ENCODE measurements around the gene WNK3. TPM values are rescaled to one million over a fixed set of nuclear protein-coding genes. Genes with fewer than 3 reads are reported as not detected.
"Not testable (repeated sequence)": the region's sequence is repeated elsewhere in the genome, so short reads cannot be mapped to it uniquely, and the experiment has no call there.

WNK3 gene
- total and polyA plus RNA-seq, 2 donors (not counting 1 experiment from before 2014, with no cell fraction given), result 0.12 to 1.2 TPM

DNA sequence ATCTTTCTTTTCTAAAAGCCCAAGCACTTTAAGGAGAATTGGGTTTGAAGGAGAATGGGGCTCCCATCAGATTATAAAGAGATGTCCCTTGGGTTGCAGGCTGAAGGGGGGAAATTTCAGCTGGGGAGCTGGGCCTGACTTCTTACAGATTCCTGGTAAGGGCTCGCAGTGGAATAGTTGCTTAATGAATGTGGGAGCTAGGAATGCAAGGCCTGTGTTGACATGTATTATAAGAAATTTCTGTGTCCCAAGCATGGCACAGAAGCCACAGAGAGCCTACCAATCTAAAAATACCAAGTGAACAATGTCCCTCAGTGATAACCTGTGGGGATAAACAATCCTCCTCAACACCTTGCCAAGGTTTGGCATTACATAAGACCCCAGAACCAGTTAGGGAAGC, 39.3 kb upstream of the WNK3 start:
- Histone ChIP-seq H3K4me2 (replicated peaks; ENCODE audit: low read depth, low read length, poor library complexity, severe bottlenecking) (no peak overlapping the region), H2AFZ (ENCODE audit: insufficient read depth, low read depth, low read length, poor library complexity, severe bottlenecking) (no peak overlapping the region), H3K4me1 (ENCODE audit: control insufficient read depth in 2 of 2, insufficient read depth in 2 of 2, low read length in 2 of 2) (no peaks in the 10 kb centered on the region), H4K20me1 (ENCODE audit: control insufficient read depth, insufficient read depth, low read length, poor library complexity, severe bottlenecking) (no peaks in the 10 kb centered on the region), H3K27me3 (replicated peaks in 1 of 4; ENCODE audit: control extremely low read depth in 1 of 4, control insufficient read depth in 3 of 4, insufficient read depth in 4 of 4, low read length in 3 of 4) (no peaks in the 10 kb centered on the region), H3K79me2 (ENCODE audit: control insufficient read depth, insufficient read depth, low read length) (no peaks in the 10 kb centered on the region), H3K36me3 (replicated peaks in 1 of 2; ENCODE audit: control extremely low read depth in 1 of 2, control insufficient read depth in 1 of 2, extremely low read depth in 1 of 2, insufficient read depth in 2 of 2, low read length in 1 of 2) (no peaks in the 10 kb centered on the region), H3K9me3 (ENCODE audit: control extremely low read depth in 1 of 3, control insufficient read depth in 2 of 3, insufficient read depth in 1 of 3, low read length in 2 of 3) (no peaks in the 10 kb centered on the region), H3K27ac (ENCODE audit: low read length in 2 of 2) (no peak overlapping the region), H3K9ac (ENCODE audit: low read length) (no peak overlapping the region), H3K4me3 (ENCODE audit: control extremely low read depth in 1 of 5, extremely low read depth in 1 of 5, insufficient read depth in 1 of 5, low read depth in 2 of 5, low read length in 4 of 5) (no peak overlapping the region)
- H3K4me1 Mint-ChIP-seq, result no peaks in the 10 kb centered on the region
- CTCF ChIA-PET, result no interaction called here
- ATAC-seq (ENCODE audit: low read depth) (no peak), DNase-seq (no peak)
- intact Hi-C loops (cut with micrococcal nuclease), result no loop called here
- WGBS (ENCODE audit: insufficient coverage), result no CpG with 5 or more reads among the region's 1 CpG
- no peak for TF ChIP-seq EZH2 (IDR thresholded peaks at IDR 0.05; ENCODE audit: borderline replicate concordance, insufficient read depth, low read depth, low read length, poor library complexity, severe bottlenecking)
- TF ChIP-seq CTCF (IDR thresholded peaks at IDR 0.05), result no peak
- no peaks in the 10 kb centered on the region for H3K9me3 Mint-ChIP-seq (ENCODE audit: insufficient read depth)
- H3K27ac Mint-ChIP-seq, result no peak overlapping the region
- H3K27me3 Mint-ChIP-seq, result no peaks in the 10 kb centered on the region
- POLR2A ChIA-PET, result no interaction called here
- no peak overlapping the region for H3K4me3 Mint-ChIP-seq

DNA sequence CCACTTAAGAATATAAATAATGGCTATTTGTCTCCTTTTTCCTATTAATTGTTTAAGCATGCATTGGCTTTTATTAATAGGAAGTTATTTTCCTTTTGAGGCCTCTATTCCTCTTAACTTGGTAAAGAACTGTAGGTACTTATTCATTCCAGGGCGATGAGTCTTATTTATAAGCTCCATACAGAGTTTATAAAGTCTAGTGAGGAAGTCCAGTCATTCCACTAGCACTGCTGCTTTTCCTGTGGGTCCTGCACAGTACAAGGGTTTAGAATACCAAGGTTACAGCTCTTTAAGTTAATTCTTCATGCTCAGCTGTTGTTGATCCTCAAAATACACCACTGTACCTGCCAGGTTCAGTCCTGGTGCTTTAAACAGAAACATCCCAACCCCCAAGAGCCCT, 28.5 kb upstream of the WNK3 start:
- Histone ChIP-seq H3K4me2 (replicated peaks; ENCODE audit: low read depth, low read length, poor library complexity, severe bottlenecking) (no peak overlapping the region), H3K79me2 (ENCODE audit: control insufficient read depth, insufficient read depth, low read length) (no peaks in the 10 kb centered on the region), H3K4me1 (ENCODE audit: control insufficient read depth in 2 of 2, insufficient read depth in 2 of 2, low read length in 2 of 2) (no peaks in the 10 kb centered on the region), H4K20me1 (ENCODE audit: control insufficient read depth, insufficient read depth, low read length, poor library complexity, severe bottlenecking) (no peaks in the 10 kb centered on the region), H3K9ac (ENCODE audit: low read length) (no peak overlapping the region), H3K9me3 (ENCODE audit: control extremely low read depth in 1 of 3, control insufficient read depth in 2 of 3, insufficient read depth in 1 of 3, low read length in 2 of 3) (no peaks in the 10 kb centered on the region), H3K27ac (ENCODE audit: low read length in 2 of 2) (no peak overlapping the region), H3K4me3 (ENCODE audit: control extremely low read depth in 1 of 5, extremely low read depth in 1 of 5, insufficient read depth in 1 of 5, low read depth in 2 of 5, low read length in 4 of 5) (no peak overlapping the region), H2AFZ (ENCODE audit: insufficient read depth, low read depth, low read length, poor library complexity, severe bottlenecking) (no peak overlapping the region), H3K36me3 (replicated peaks in 1 of 2; ENCODE audit: control extremely low read depth in 1 of 2, control insufficient read depth in 1 of 2, extremely low read depth in 1 of 2, insufficient read depth in 2 of 2, low read length in 1 of 2) (no peaks in the 10 kb centered on the region), H3K27me3 (replicated peaks in 1 of 4; ENCODE audit: control extremely low read depth in 1 of 4, control insufficient read depth in 3 of 4, insufficient read depth in 4 of 4, low read length in 3 of 4) (no peaks in the 10 kb centered on the region)
- CTCF ChIA-PET, result no interaction called here
- intact Hi-C loops (cut with micrococcal nuclease), result no loop called here
- POLR2A ChIA-PET, result no interaction called here
- ATAC-seq (ENCODE audit: low read depth) (no peak), DNase-seq (no peak)
- no peak for TF ChIP-seq CTCF (IDR thresholded peaks at IDR 0.05)
- TF ChIP-seq EZH2 (IDR thresholded peaks at IDR 0.05; ENCODE audit: borderline replicate concordance, insufficient read depth, low read depth, low read length, poor library complexity, severe bottlenecking), result no peak
- Mint-ChIP-seq H3K27ac (no peak overlapping the region), H3K4me1 (no peaks in the 10 kb centered on the region), H3K9me3 (ENCODE audit: insufficient read depth) (no peaks in the 10 kb centered on the region), H3K27me3 (no peaks in the 10 kb centered on the region), H3K4me3 (no peak overlapping the region)
- no CpG with 5 or more reads among the region's 1 CpG for WGBS (ENCODE audit: insufficient coverage)

DNA sequence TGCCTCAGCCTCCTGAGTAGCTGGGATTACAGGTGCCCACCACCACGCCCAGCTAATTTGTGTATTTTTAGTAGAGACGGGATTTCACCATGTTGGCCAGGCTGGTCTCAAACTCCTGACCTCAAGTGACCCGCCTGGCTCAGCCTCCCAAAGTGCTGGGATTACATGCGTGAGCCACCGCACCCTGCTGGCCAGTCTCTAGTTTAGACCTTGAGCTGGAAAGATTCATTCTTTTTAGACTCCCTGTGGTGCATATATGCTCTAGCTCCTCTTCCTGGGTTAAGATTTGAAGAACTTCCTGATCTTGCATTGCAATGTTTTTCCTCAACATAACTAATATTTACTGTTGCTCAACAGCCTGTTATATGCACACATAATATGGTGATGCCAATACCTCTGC, 26.8 kb upstream of the WNK3 start:
- H3K27me3 ChIP-seq (replicated peaks in 1 of 4; ENCODE audit: control extremely low read depth in 1 of 4, control insufficient read depth in 3 of 4, insufficient read depth in 4 of 4, low read length in 3 of 4); H3K9ac ChIP-seq (ENCODE audit: low read length); H3K79me2 ChIP-seq (ENCODE audit: control insufficient read depth, insufficient read depth, low read length); H3K4me3 Mint-ChIP-seq; H2AFZ ChIP-seq (ENCODE audit: insufficient read depth, low read depth, low read length, poor library complexity, severe bottlenecking); intact Hi-C loops (cut with micrococcal nuclease); H3K27ac Mint-ChIP-seq; H4K20me1 ChIP-seq (ENCODE audit: control insufficient read depth, insufficient read depth, low read length, poor library complexity, severe bottlenecking); H3K4me1 ChIP-seq (ENCODE audit: control insufficient read depth in 2 of 2, insufficient read depth in 2 of 2, low read length in 2 of 2); H3K4me1 Mint-ChIP-seq; H3K9me3 ChIP-seq (ENCODE audit: control extremely low read depth in 1 of 3, control insufficient read depth in 2 of 3, insufficient read depth in 1 of 3, low read length in 2 of 3); H3K27me3 Mint-ChIP-seq; H3K27ac ChIP-seq (ENCODE audit: low read length in 2 of 2); H3K4me2 ChIP-seq (replicated peaks; ENCODE audit: low read depth, low read length, poor library complexity, severe bottlenecking); POLR2A ChIA-PET; ATAC-seq (ENCODE audit: low read depth); H3K4me3 ChIP-seq (ENCODE audit: control extremely low read depth in 1 of 5, extremely low read depth in 1 of 5, insufficient read depth in 1 of 5, low read depth in 2 of 5, low read length in 4 of 5); H3K9me3 Mint-ChIP-seq (ENCODE audit: insufficient read depth); H3K36me3 ChIP-seq (replicated peaks in 1 of 2; ENCODE audit: control extremely low read depth in 1 of 2, control insufficient read depth in 1 of 2, extremely low read depth in 1 of 2, insufficient read depth in 2 of 2, low read length in 1 of 2); DNase-seq: not testable (repeated sequence)
- WGBS (ENCODE audit: insufficient coverage), result 100% methylated on average over 3 of the region's 5 CpGs
- CTCF ChIA-PET, result interaction anchor here (0.6 kb wide), 1 partner anchor 366 kb away, joined by 5 read pairs; no protein-coding TSS in a partner anchor
